ACHN (cell line): Measurements from ENCODE around the gene ZBTB7C.

ENCODE experiments used
- DNase-seq: peaks from one replicate; pipeline ENCODE4 v3.0.0-alpha.2; 2015
- in situ Hi-C: cut with HindIII; loops from 2 replicates; pipeline ENCODE4 v1.10.0; 2017; ENCODE audit warnings: low sequenced_read_pairs, low pct_ligation_motif_present, low pct_unique_long_range_greater_than_20kb

Gene ZBTB7C

GRCh38 chr18:48361801-48362200 lies 47.4 kb downstream of the ZBTB7C start:
- DNase-seq = no peak
- in situ Hi-C loops = no loop called here

GRCh38 chr18:48360376-48361021 lies 48.7 kb downstream of the ZBTB7C start:
- DNase-seq = no peak
- in situ Hi-C loops = no loop called here

GRCh38 chr18:48359626-48360025 lies 49.6 kb downstream of the ZBTB7C start:
- DNase-seq = no peak

GRCh38 chr18:48358868-48359267 lies 50.3 kb downstream of the ZBTB7C start:
- in situ Hi-C loops = no loop called here
- no peak for DNase-seq

More at GRCh38 chr18:48359626-48360025, 49.6 kb downstream of the ZBTB7C start:
- in situ Hi-C loops = no loop called here

- in situ Hi-C loops = no loop called here
- DNase-seq = no peak
Measured at GRCh38 chr18:48356909-48357631, 52.1 kb downstream of the ZBTB7C start.

- DNase-seq = no peak
- in situ Hi-C loops = no loop called here
Measured at GRCh38 chr18:48356151-48356745, 52.9 kb downstream of the ZBTB7C start.

- in situ Hi-C loops = no loop called here
- DNase-seq = no peak
Measured at GRCh38 chr18:48355276-48356115, 53.7 kb downstream of the ZBTB7C start.

GRCh38 chr18:48354746-48355260 lies 54.4 kb downstream of the ZBTB7C start:
- DNase-seq = no peak
- in situ Hi-C loops = no loop called here

GRCh38 chr18:48352051-48352755 lies 57.0 kb downstream of the ZBTB7C start:
- DNase-seq = no peak
- in situ Hi-C loops = no loop called here

GRCh38 chr18:48351216-48352050 lies 57.8 kb downstream of the ZBTB7C start:
- no peak for DNase-seq
- in situ Hi-C loops = no loop called here

- no peak for DNase-seq
- in situ Hi-C loops = no loop called here
Measured at GRCh38 chr18:48348739-48349138, 60.4 kb downstream of the ZBTB7C start.

- in situ Hi-C loops = no loop called here
- no peak for DNase-seq
Measured at GRCh38 chr18:48347756-48348326, 61.3 kb downstream of the ZBTB7C start.

- in situ Hi-C loops = no loop called here
- DNase-seq = peak; percentile 35
Measured at GRCh38 chr18:48345596-48345995, 63.6 kb downstream of the ZBTB7C start.

GRCh38 chr18:48342581-48342980 lies 66.6 kb downstream of the ZBTB7C start:
- no peak for DNase-seq
- in situ Hi-C loops = no loop called here

- in situ Hi-C loops = no loop called here
- no peak for DNase-seq
Measured at GRCh38 chr18:48342125-48342524, 67.1 kb downstream of the ZBTB7C start.

GRCh38 chr18:48340560-48340959 lies 68.6 kb downstream of the ZBTB7C start:
- in situ Hi-C loops = no loop called here
- no peak for DNase-seq

- in situ Hi-C loops = no loop called here
- no peak for DNase-seq
Measured at GRCh38 chr18:48339692-48340091, 69.5 kb downstream of the ZBTB7C start.
